Stimulated activated CD4-positive, alpha-beta T cell treated with anti-CD3 and anti-CD28 coated beads, TNF-alpha, amount 100 ng/mL, for 1 hour (primary cell): ENCODE measurements around the gene IL5.
"Not testable (repeated sequence)": the region's sequence is repeated elsewhere in the genome, so short reads cannot be mapped to it uniquely, and the experiment has no call there.

ENCODE experiments used
- DNase-seq, 3 donors: peaks; one replicate each; pipeline ENCODE4 v3.0.0-alpha.2; 2020; ENCODE audit warnings: low read depth in 3 of 3, low spot score in 1 of 3

IL5 gene

GRCh38 chr5:132543472-132544201 is at the start of gene IL5:
Gene IL5 (minus strand): TSS chr5:132543522. CDS start chr5:132543478, 44 bp downstream.
- DNase-seq = no peak

GRCh38 chr5:132592521-132592920 is 49.2 kb upstream of the IL5 start:
- DNase-seq = no peak

GRCh38 chr5:132591145-132591544 is 47.8 kb upstream of the IL5 start:
- DNase-seq = no peak

- DNase-seq = no peak
Measured at GRCh38 chr5:132589467-132589866, 46.1 kb upstream of the IL5 start.

- no peak for DNase-seq
Measured at GRCh38 chr5:132586063-132586462, 42.7 kb upstream of the IL5 start.

- DNase-seq = not testable (repeated sequence)
Measured at GRCh38 chr5:132584560-132584959, 41.2 kb upstream of the IL5 start.

- DNase-seq = no peak
Measured at GRCh38 chr5:132576123-132576522, 32.8 kb upstream of the IL5 start.

GRCh38 chr5:132566657-132567056 is 23.3 kb upstream of the IL5 start:
- DNase-seq = no peak

- DNase-seq = not testable (repeated sequence)
Measured at GRCh38 chr5:132564555-132564954, 21.2 kb upstream of the IL5 start.

GRCh38 chr5:132561601-132562000 is 18.3 kb upstream of the IL5 start:
- DNase-seq = no peak

- DNase-seq = no peak
Measured at GRCh38 chr5:132559383-132560060, 16.2 kb upstream of the IL5 start.

GRCh38 chr5:132557478-132558172 is 14.3 kb upstream of the IL5 start:
- peak in 1 of 3 donors; percentile 12 for DNase-seq

- peak; percentile 73 to 87 (median 73) for DNase-seq
Measured at GRCh38 chr5:132556763-132557477, 13.6 kb upstream of the IL5 start, which contains the start of gene RAD50. Gene RAD50 (plus strand): TSS chr5:132556977. CDS start chr5:132557325, 348 bp downstream.

- DNase-seq = no peak
Measured at GRCh38 chr5:132556153-132556762, 12.9 kb upstream of the IL5 start.

GRCh38 chr5:132549576-132549975 is 6.3 kb upstream of the IL5 start:
- DNase-seq = no peak

- DNase-seq = not testable (repeated sequence)
Measured at GRCh38 chr5:132548834-132549233, 5.5 kb upstream of the IL5 start.

- no peak for DNase-seq
Measured at GRCh38 chr5:132547269-132547668, 3.9 kb upstream of the IL5 start.

GRCh38 chr5:132546108-132546507 is 2.8 kb upstream of the IL5 start:
- peak in 1 of 3 donors; percentile 16 for DNase-seq

GRCh38 chr5:132540764-132541163 is 2.6 kb downstream of the IL5 start:
- no peak for DNase-seq

GRCh38 chr5:132540149-132540548 is 3.2 kb downstream of the IL5 start:
- no peak for DNase-seq

GRCh38 chr5:132539716-132540115 is 3.6 kb downstream of the IL5 start:
- DNase-seq = no peak
